ENCODE results near the gene KIR3DL3.
"Not testable (repeated sequence)": the region's sequence is repeated elsewhere in the genome, so short reads cannot be mapped to it uniquely, and the experiment has no call there.

Gene KIR3DL3

DNA sequence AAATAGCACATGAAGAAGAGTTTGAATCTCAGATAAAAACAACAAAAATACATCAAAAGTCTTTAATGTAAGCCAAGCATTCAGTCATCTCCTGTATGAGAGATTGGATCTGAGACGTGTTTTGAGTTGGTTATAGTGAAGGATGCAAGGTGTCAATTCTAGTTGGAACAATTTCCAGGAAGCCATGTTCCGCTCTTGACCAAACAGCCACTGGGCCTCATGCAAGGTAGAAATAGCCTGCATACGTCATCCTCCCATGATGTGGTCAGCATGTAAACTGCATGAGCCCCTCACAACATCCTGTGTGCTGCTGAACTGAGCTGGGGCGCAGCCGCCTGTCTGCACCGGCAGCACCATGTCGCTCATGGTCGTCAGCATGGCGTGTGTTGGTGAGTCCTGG lies at the start of gene KIR3DL3:
Gene KIR3DL3, plus strand, starts transcription at position 301 of the 400 bp plus-strand sequence. Its CDS starts 55 bp downstream, at position 356.
- no peak for DNase-seq
- H3K27ac Mint-ChIP-seq = no peak within 1 kb of the TSS
- peaks cover 21% of the 10 kb centered on the region for H3K9me3 Mint-ChIP-seq
- H3K4me1 Mint-ChIP-seq (ENCODE audit: low read depth) = no peaks in the 10 kb centered on the region
- H3K27me3 Mint-ChIP-seq = peaks cover 2% of the 10 kb centered on the region
- no peaks in the 10 kb centered on the region for H3K36me3 Mint-ChIP-seq (ENCODE audit: low read depth)
- no peak within 1 kb of the TSS for H3K4me3 Mint-ChIP-seq

DNA sequence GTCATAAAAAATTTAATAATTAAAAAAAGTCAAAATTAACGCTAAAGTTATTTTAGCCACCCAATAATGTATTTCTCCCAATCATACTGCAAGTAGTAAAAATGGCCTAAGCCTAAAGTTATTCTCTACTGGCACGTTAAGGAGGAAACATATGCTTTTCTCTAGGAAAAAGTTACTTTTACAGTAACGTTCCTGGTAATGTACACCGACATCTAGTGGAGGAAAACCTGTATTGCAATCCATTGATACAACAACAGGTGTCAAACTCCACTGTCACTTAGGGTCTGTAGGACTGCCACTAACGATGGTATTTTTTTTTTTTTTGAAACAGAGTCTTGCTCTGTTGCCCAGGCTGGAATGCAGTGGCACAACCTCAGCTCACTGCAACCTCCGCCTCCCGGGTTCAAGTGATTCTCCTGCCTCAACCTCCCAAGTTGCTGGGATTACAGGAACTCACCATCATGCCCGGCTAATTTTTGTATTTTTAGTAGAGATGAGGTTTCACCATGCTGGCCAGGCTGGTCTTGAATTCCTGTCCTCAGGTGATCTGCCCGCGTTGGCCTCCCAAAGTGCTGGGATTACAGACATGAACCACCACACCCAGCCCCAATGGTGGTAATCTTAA lies 47.9 kb upstream of the KIR3DL3 start:
- not testable (repeated sequence) for H3K27me3 Mint-ChIP-seq; H3K4me3 Mint-ChIP-seq; H3K4me1 Mint-ChIP-seq (ENCODE audit: low read depth); H3K36me3 Mint-ChIP-seq (ENCODE audit: low read depth); DNase-seq; H3K27ac Mint-ChIP-seq; H3K9me3 Mint-ChIP-seq

GRCh38 chr19:54677217-54677616 lies 47.0 kb upstream of the KIR3DL3 start:
- DNase-seq = no peak
- Mint-ChIP-seq H3K36me3 (ENCODE audit: low read depth) (no peaks in the 10 kb centered on the region), H3K27me3 (peaks cover 6% of the 10 kb centered on the region), H3K4me3 (no peak overlapping the region), H3K27ac (no peak overlapping the region), H3K4me1 (ENCODE audit: low read depth) (no peaks in the 10 kb centered on the region), H3K9me3 (no peaks in the 10 kb centered on the region)

- H3K27ac Mint-ChIP-seq; H3K36me3 Mint-ChIP-seq (ENCODE audit: low read depth); H3K4me1 Mint-ChIP-seq (ENCODE audit: low read depth); H3K4me3 Mint-ChIP-seq; H3K9me3 Mint-ChIP-seq; DNase-seq: not testable (repeated sequence)
- peaks cover 16% of the 10 kb centered on the region for H3K27me3 Mint-ChIP-seq
Measured at GRCh38 chr19:54681596-54681995, 42.6 kb upstream of the KIR3DL3 start.

GRCh38 chr19:54682306-54682856 lies 41.9 kb upstream of the KIR3DL3 start:
- Mint-ChIP-seq H3K4me3 (no peak overlapping the region), H3K4me1 (ENCODE audit: low read depth) (no peaks in the 10 kb centered on the region), H3K27me3 (peaks cover 16% of the 10 kb centered on the region), H3K9me3 (peaks cover 5% of the 10 kb centered on the region), H3K27ac (no peak overlapping the region), H3K36me3 (ENCODE audit: low read depth) (no peaks in the 10 kb centered on the region)
- no peak for DNase-seq

DNA sequence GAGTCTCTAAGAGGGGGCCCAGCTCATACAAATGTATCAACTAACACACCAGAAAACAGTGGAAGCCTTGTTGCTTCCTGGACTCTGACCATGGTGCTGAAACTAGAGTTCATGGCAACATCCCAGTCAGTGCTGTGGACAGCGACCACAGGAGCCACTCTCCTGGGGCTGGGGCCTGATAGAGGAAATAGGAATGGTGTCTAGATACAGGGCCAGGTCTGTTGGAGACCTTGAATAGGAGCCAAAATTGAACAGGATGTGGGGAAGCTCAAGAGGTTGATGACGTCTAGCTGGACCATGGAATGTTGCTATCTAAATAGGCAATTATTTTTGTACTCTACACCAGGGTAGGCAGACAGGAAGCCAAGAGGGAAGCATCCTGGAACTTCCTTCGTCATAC lies 39.7 kb upstream of the KIR3DL3 start:
- Mint-ChIP-seq H3K36me3 (ENCODE audit: low read depth) (no peaks in the 10 kb centered on the region), H3K27ac (no peak overlapping the region), H3K27me3 (peaks cover 22% of the 10 kb centered on the region), H3K9me3 (peaks cover 5% of the 10 kb centered on the region), H3K4me1 (ENCODE audit: low read depth) (no peaks in the 10 kb centered on the region), H3K4me3 (no peak overlapping the region)
- DNase-seq = no peak

GRCh38 chr19:54691582-54692297 lies 32.5 kb upstream of the KIR3DL3 start:
- H3K9me3 Mint-ChIP-seq = no peaks in the 10 kb centered on the region
- DNase-seq = no peak
- H3K27ac Mint-ChIP-seq = no peak overlapping the region
- H3K27me3 Mint-ChIP-seq = peaks cover 40% of the 10 kb centered on the region
- H3K36me3 Mint-ChIP-seq (ENCODE audit: low read depth) = no peaks in the 10 kb centered on the region
- H3K4me1 Mint-ChIP-seq (ENCODE audit: low read depth) = no peaks in the 10 kb centered on the region
- H3K4me3 Mint-ChIP-seq = no peak overlapping the region

GRCh38 chr19:54692298-54692615 lies 32.0 kb upstream of the KIR3DL3 start:
- Mint-ChIP-seq H3K4me1 (ENCODE audit: low read depth) (no peaks in the 10 kb centered on the region), H3K4me3 (no peak overlapping the region), H3K27ac (no peak overlapping the region), H3K9me3 (no peaks in the 10 kb centered on the region), H3K27me3 (peaks cover 41% of the 10 kb centered on the region), H3K36me3 (ENCODE audit: low read depth) (no peaks in the 10 kb centered on the region)
- DNase-seq = no peak

DNA sequence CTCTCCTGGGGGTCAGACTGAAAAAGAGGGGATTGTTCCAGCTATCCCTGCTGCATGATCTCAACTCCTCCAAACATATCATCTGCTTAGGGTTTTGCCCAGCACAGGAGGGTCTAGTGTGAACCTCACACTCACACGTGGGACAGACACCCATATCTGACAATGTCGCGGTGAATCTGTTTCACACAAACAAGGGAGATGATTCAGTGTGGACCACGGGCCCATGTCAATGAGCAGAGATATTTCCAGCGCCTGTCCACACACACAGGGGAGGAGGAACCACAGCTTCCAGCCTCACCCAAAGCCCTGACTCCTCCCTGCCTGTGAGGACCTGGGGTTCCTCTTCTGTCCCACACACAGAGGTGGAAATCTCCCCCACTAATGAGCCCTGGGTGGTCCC lies 29.6 kb upstream of the KIR3DL3 start:
- Mint-ChIP-seq H3K4me1 (ENCODE audit: low read depth) (no peaks in the 10 kb centered on the region), H3K4me3 (no peak overlapping the region), H3K36me3 (ENCODE audit: low read depth) (no peaks in the 10 kb centered on the region), H3K27me3 (peaks cover 51% of the 10 kb centered on the region), H3K9me3 (no peaks in the 10 kb centered on the region), H3K27ac (no peak overlapping the region)
- DNase-seq = no peak

DNA sequence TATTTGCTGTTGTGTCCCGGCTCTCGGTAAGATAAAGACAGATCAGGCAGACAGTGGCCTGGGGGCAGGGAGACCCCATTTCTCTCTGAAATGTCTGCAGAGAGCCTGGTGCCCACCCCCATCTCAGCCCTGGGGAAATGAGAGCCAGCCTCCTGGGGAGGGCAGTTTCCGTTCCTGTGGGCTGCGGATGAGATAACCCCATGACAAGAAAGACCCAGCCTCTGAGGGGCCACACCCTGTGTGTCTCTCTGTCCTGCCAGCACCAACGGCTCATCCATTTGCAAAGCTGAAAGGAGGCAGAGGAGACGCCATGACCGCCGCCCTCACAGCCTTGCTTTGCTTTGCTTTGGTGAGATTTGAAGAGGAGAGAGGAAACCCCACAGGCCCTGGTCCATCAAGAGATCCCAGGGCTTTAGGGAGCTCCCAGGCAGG lies 28.1 kb upstream of the KIR3DL3 start:
- H3K27ac Mint-ChIP-seq = no peak overlapping the region
- DNase-seq = no peak
- no peaks in the 10 kb centered on the region for H3K9me3 Mint-ChIP-seq
- H3K27me3 Mint-ChIP-seq = peaks cover 54% of the 10 kb centered on the region
- H3K4me3 Mint-ChIP-seq = no peak overlapping the region
- H3K4me1 Mint-ChIP-seq (ENCODE audit: low read depth) = no peaks in the 10 kb centered on the region
- H3K36me3 Mint-ChIP-seq (ENCODE audit: low read depth) = no peaks in the 10 kb centered on the region

DNA sequence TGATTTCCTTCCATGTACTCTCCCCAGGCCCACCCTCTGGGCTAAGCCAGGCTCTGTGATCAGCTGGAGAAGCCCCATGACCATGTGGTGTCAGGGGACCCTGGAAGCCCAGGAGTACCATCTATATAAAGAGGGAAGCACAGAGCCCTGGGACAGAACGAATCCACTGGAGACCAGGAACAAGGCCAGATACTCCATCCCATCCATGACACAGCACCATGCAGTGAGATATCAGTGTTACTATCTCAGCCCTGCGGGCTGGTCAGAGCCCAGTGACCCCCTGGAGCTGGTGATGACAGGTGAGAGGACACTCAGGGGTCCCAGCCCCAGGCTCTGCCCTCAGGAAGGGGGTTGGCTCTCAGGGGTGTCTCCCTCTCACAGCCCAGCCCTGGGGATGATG lies 27.5 kb upstream of the KIR3DL3 start:
- no peak for DNase-seq
- Mint-ChIP-seq H3K27me3 (peaks cover 54% of the 10 kb centered on the region), H3K4me3 (no peak overlapping the region), H3K36me3 (ENCODE audit: low read depth) (no peaks in the 10 kb centered on the region), H3K4me1 (ENCODE audit: low read depth) (no peaks in the 10 kb centered on the region), H3K27ac (no peak overlapping the region), H3K9me3 (no peaks in the 10 kb centered on the region)

GRCh38 chr19:54697716-54698115 lies 26.5 kb upstream of the KIR3DL3 start:
- not testable (repeated sequence) for H3K4me3 Mint-ChIP-seq; DNase-seq; H3K27ac Mint-ChIP-seq; H3K4me1 Mint-ChIP-seq (ENCODE audit: low read depth); H3K36me3 Mint-ChIP-seq (ENCODE audit: low read depth); H3K9me3 Mint-ChIP-seq
- peaks cover 48% of the 10 kb centered on the region for H3K27me3 Mint-ChIP-seq

DNA sequence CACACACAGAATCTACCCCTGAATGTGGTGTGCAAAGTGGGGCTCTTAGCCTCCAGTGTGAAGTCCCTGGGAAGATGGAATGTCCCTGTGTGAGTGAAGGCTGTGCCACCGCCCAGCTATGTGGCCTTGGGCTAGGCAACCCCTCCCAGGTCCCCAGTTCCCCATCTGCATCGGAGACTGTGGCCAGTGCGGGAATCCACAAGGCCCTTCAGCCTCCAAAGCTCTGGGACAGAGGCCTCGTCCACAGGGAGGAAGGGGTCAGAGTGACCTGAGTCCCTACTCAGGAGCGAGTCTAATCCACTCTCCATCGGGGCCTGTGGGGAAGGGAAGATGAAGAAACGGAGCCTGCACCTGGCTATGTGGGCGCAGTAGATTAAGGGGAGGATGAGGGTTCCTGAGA lies 19.3 kb upstream of the KIR3DL3 start:
- no peaks in the 10 kb centered on the region for H3K36me3 Mint-ChIP-seq (ENCODE audit: low read depth)
- no peak overlapping the region for H3K27ac Mint-ChIP-seq
- H3K4me3 Mint-ChIP-seq = no peak overlapping the region
- no peaks in the 10 kb centered on the region for H3K9me3 Mint-ChIP-seq
- H3K27me3 Mint-ChIP-seq = peaks cover 27% of the 10 kb centered on the region
- DNase-seq = no peak
- peaks cover 3% of the 10 kb centered on the region for H3K4me1 Mint-ChIP-seq (ENCODE audit: low read depth)

DNA sequence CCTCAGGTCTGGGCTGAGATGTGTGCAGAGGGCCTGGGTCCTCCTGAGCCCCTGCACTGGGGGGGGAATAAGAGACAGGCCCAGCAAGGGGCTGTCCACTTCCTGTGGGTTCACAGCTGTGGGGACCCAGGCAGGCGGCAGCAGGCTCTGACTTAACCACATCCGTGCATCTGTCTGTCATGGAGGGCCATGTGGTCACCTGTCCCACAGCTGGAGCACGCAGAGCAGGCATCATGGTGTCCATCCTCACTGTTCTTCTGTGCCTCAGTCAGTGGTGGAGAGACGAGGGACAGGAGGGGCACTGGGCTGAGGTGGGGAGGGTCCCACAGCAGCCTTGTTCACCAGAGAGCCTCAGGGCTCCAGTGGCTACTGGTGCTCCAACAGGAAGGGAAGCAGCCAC lies 16.3 kb upstream of the KIR3DL3 start:
- no peak overlapping the region for H3K27ac Mint-ChIP-seq
- H3K36me3 Mint-ChIP-seq (ENCODE audit: low read depth) = no peaks in the 10 kb centered on the region
- peaks cover 7% of the 10 kb centered on the region for H3K4me1 Mint-ChIP-seq (ENCODE audit: low read depth)

GRCh38 chr19:54708781-54709180 lies 15.5 kb upstream of the KIR3DL3 start:
- peaks cover 19% of the 10 kb centered on the region for H3K27me3 Mint-ChIP-seq
- no peaks in the 10 kb centered on the region for H3K9me3 Mint-ChIP-seq
- no peak overlapping the region for H3K4me3 Mint-ChIP-seq
- H3K36me3 Mint-ChIP-seq (ENCODE audit: low read depth) = no peaks in the 10 kb centered on the region
- H3K27ac Mint-ChIP-seq = no peak overlapping the region
- DNase-seq = no peak
- H3K4me1 Mint-ChIP-seq (ENCODE audit: low read depth) = peaks cover 7% of the 10 kb centered on the region

More for the DNA sequence above, 16.3 kb upstream of the KIR3DL3 start:
- Mint-ChIP-seq H3K27me3 (peaks cover 12% of the 10 kb centered on the region), H3K4me3 (no peak overlapping the region), H3K9me3 (no peaks in the 10 kb centered on the region)
- no peak for DNase-seq
